LNCaP clone FGC (cell line): Measurements from ENCODE around the gene IFNL2.

Experiments
- DNase-seq: peaks from one replicate; pipeline ENCODE4 v3.0.0-alpha.2; 2011; ENCODE audit warnings: low read depth
- H3K4me3 ChIP-seq: 2 replicates; pipeline ENCODE4 v1.5.1; 2011; ENCODE audit warnings: mild to moderate bottlenecking, low read depth, low read length, control low read depth
- TF ChIP-seq, protein P1 (sequence below): IDR thresholded peaks from 2 replicates; pipeline ENCODE4 v1.5.1; 2012; ENCODE audit warnings: mild to moderate bottlenecking; ENCODE audit not compliant: control insufficient read depth, insufficient read depth; ENCODE audit errors: extremely low read depth

Gene IFNL2

GRCh38 chr19:39254531-39255345 is 13.5 kb upstream of the IFNL2 start:
- DNase-seq: no peak
- no peak overlapping the region for H3K4me3 ChIP-seq
- TF ChIP-seq, protein P1, sequence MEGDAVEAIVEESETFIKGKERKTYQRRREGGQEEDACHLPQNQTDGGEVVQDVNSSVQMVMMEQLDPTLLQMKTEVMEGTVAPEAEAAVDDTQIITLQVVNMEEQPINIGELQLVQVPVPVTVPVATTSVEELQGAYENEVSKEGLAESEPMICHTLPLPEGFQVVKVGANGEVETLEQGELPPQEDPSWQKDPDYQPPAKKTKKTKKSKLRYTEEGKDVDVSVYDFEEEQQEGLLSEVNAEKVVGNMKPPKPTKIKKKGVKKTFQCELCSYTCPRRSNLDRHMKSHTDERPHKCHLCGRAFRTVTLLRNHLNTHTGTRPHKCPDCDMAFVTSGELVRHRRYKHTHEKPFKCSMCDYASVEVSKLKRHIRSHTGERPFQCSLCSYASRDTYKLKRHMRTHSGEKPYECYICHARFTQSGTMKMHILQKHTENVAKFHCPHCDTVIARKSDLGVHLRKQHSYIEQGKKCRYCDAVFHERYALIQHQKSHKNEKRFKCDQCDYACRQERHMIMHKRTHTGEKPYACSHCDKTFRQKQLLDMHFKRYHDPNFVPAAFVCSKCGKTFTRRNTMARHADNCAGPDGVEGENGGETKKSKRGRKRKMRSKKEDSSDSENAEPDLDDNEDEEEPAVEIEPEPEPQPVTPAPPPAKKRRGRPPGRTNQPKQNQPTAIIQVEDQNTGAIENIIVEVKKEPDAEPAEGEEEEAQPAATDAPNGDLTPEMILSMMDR: no peak

DNA sequence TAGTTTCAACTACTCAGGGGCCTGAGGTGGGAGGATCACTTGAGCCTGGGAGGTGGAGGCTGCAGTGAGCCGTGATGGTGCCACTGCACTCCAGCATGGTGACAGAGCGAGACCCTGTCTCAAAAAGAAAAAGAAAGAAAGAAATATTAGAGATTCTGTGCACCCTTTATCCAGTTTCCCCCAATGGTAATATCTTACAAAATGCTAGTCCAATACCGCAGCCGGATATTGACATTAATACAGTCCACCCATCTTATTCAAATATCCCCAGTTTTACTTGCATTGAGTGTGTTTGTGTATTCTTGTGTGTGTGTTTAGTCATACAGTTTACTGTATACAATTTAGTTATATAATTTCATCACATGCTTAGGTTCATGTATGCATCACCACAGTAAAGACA is 11.0 kb upstream of the IFNL2 start:
- TF ChIP-seq, protein P1: no peak
- no peak overlapping the region for H3K4me3 ChIP-seq
- DNase-seq: no peak

DNA sequence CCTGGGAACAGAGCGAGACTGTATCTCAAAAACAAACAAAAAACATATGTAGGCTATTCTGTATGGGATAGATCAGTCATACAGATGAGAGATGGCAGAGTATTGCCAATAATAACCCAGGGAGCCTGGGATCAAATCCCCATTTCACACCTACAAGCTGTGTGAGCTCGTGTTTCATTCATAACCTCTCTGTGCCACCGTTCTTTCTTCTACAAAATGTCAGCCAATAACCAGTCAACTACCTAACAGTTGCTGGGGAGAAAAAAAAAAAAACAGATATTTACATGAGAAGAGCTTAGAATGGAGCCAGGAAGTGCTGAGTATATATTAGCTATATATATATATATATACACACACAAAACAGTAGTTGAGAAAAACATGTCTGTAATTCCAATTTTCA is 6.5 kb upstream of the IFNL2 start:
- TF ChIP-seq, protein P1: no peak
- no peak for DNase-seq
- H3K4me3 ChIP-seq: no peak overlapping the region

DNA sequence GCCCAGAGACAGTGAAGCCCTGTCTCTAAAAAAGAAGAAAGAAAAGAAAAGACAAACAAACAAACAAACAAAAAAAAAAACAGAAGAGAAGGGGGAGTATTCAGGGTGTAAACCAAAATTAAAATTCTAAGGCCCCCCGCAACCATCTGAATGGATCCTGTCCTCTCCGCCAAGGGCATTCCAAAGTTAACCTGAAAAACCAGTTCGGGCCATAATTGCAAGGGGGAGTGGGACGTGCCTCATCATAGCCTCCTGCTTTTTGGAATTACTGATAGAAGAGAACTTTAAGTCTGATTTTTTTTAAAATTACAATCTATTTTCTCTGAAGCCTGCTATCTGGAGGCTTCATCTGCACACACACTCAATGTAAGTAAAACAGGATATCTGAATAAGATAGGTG is 5.7 kb upstream of the IFNL2 start:
- TF ChIP-seq, protein P1: no peak
- DNase-seq: no peak
- no peak overlapping the region for H3K4me3 ChIP-seq

GRCh38 chr19:39263912-39264305 is 4.3 kb upstream of the IFNL2 start:
- TF ChIP-seq, protein P1: no peak
- no peak for DNase-seq
- H3K4me3 ChIP-seq: no peak overlapping the region

GRCh38 chr19:39264306-39265290 is 3.6 kb upstream of the IFNL2 start:
- no peak for DNase-seq
- no peak overlapping the region for H3K4me3 ChIP-seq
- TF ChIP-seq, protein P1: no peak
